ENCODE measurements around the gene PSTPIP2. TPM values are rescaled to one million over a fixed set of nuclear protein-coding genes. Genes with fewer than 3 reads are reported as not detected.

PSTPIP2 gene
- polyA plus RNA-seq, 1 donor from 2014 or later, result 0.98 TPM

DNA sequence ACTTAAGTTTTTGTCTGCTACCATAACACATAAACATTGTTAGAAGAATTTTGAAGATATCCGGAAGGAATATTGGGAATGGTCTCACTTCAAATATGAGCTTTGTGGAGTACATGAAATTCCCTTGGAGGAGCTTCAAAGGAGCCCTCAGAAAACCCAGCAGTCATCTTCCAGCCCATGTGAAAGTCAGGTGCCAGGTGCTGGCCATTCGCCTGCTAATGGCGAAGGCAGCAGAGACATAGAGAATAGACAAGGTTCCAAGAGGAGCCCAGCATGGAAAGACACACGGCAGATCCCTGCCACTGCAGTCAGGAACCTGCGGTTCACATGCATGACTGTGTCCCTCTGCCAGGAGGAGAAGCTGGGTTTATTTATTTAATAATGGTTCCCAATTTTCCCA lies 64.9 kb downstream of the PSTPIP2 start:
- H3K79me2 ChIP-seq (replicated peaks; ENCODE audit: insufficient read depth, low read length), result no peaks in the 10 kb centered on the region
- H3K9me3 ChIP-seq (ENCODE audit: low read length), result no peaks in the 10 kb centered on the region
- H3K27ac ChIP-seq (ENCODE audit: low read length), result no peak overlapping the region
- no peaks in the 10 kb centered on the region for H3K9me2 ChIP-seq (ENCODE audit: insufficient read depth, low read length)
- no peaks in the 10 kb centered on the region for H3K27me3 ChIP-seq (ENCODE audit: insufficient read depth, low read depth, low read length)
- no peak overlapping the region for H3K9ac ChIP-seq (ENCODE audit: low read length)
- H2AFZ ChIP-seq (ENCODE audit: low read depth, low read length), result no peak overlapping the region
- TF ChIP-seq MXI1 (conservative IDR thresholded peaks at IDR 0.05; ENCODE audit: poor library complexity, severe bottlenecking) (no peak), REST (IDR thresholded peaks at IDR 0.05; ENCODE audit: borderline replicate concordance) (no peak), SMC3 (conservative IDR thresholded peaks at IDR 0.05; ENCODE audit: poor library complexity) (no peak), EP300 (conservative IDR thresholded peaks at IDR 0.05; ENCODE audit: poor library complexity, severe bottlenecking) (no peak), EZH2 (IDR thresholded peaks at IDR 0.05; ENCODE audit: borderline replicate concordance, insufficient read depth, low read length, poor library complexity, severe bottlenecking) (no peak), POLR2AphosphoS5 (IDR thresholded peaks at IDR 0.05) (no peak), RAD21 (conservative IDR thresholded peaks at IDR 0.05) (no peak), TAF1 (IDR thresholded peaks at IDR 0.05; ENCODE audit: low read depth) (no peak)
- TF ChIP-seq, protein P1, sequence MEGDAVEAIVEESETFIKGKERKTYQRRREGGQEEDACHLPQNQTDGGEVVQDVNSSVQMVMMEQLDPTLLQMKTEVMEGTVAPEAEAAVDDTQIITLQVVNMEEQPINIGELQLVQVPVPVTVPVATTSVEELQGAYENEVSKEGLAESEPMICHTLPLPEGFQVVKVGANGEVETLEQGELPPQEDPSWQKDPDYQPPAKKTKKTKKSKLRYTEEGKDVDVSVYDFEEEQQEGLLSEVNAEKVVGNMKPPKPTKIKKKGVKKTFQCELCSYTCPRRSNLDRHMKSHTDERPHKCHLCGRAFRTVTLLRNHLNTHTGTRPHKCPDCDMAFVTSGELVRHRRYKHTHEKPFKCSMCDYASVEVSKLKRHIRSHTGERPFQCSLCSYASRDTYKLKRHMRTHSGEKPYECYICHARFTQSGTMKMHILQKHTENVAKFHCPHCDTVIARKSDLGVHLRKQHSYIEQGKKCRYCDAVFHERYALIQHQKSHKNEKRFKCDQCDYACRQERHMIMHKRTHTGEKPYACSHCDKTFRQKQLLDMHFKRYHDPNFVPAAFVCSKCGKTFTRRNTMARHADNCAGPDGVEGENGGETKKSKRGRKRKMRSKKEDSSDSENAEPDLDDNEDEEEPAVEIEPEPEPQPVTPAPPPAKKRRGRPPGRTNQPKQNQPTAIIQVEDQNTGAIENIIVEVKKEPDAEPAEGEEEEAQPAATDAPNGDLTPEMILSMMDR (IDR thresholded peaks at IDR 0.05; ENCODE audit: poor library complexity, severe bottlenecking), result no peak
- no peaks in the 10 kb centered on the region for H4K20me1 ChIP-seq (ENCODE audit: insufficient read depth)
- H3K36me3 ChIP-seq (ENCODE audit: insufficient read depth, low read length), result no peaks in the 10 kb centered on the region
- H3F3A ChIP-seq (ENCODE audit: insufficient read depth, low read length, poor library complexity, severe bottlenecking), result no peaks in the 10 kb centered on the region
- no peak overlapping the region for H3K4me2 ChIP-seq (ENCODE audit: low read length)
- no peak overlapping the region for H3K4me3 ChIP-seq (ENCODE audit: low read length)

DNA sequence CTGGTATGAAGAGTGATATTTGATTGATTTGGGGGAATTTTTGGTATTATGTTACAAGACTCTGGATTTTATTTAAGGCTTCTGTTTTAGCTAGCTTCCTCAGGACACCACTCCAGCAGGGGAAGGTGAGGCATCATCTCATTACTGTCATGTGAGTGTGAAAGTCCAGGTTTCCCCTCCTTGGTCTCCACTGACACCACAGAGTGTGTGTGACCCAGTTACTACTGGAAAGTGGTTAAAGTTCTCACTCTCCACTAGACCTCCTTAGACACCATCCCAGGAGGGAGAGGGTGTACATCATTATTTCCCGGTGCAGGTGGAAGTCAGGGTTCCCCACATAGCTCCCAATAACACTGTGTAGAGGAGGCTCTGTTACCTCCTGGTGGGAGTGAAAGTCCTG lies 69.1 kb downstream of the PSTPIP2 start:
- Histone ChIP-seq H3K79me2 (replicated peaks; ENCODE audit: insufficient read depth, low read length) (no peaks in the 10 kb centered on the region), H3K36me3 (ENCODE audit: insufficient read depth, low read length) (no peaks in the 10 kb centered on the region), H3K4me3 (ENCODE audit: low read length) (no peak overlapping the region), H3K4me2 (ENCODE audit: low read length) (no peak overlapping the region), H2AFZ (ENCODE audit: low read depth, low read length) (no peak overlapping the region), H3F3A (ENCODE audit: insufficient read depth, low read length, poor library complexity, severe bottlenecking) (no peaks in the 10 kb centered on the region), H3K9me2 (ENCODE audit: insufficient read depth, low read length) (no peaks in the 10 kb centered on the region), H3K27ac (ENCODE audit: low read length) (no peak overlapping the region), H3K9me3 (ENCODE audit: low read length) (no peaks in the 10 kb centered on the region), H3K9ac (ENCODE audit: low read length) (no peak overlapping the region), H3K27me3 (ENCODE audit: insufficient read depth, low read depth, low read length) (no peaks in the 10 kb centered on the region), H4K20me1 (ENCODE audit: insufficient read depth) (no peaks in the 10 kb centered on the region)
- TF ChIP-seq SMC3 (conservative IDR thresholded peaks at IDR 0.05; ENCODE audit: poor library complexity) (no peak), TAF1 (IDR thresholded peaks at IDR 0.05; ENCODE audit: low read depth) (no peak), EP300 (conservative IDR thresholded peaks at IDR 0.05; ENCODE audit: poor library complexity, severe bottlenecking) (no peak), REST (IDR thresholded peaks at IDR 0.05; ENCODE audit: borderline replicate concordance) (no peak), POLR2AphosphoS5 (IDR thresholded peaks at IDR 0.05) (no peak), EZH2 (IDR thresholded peaks at IDR 0.05; ENCODE audit: borderline replicate concordance, insufficient read depth, low read length, poor library complexity, severe bottlenecking) (no peak), RAD21 (conservative IDR thresholded peaks at IDR 0.05) (no peak), MXI1 (conservative IDR thresholded peaks at IDR 0.05; ENCODE audit: poor library complexity, severe bottlenecking) (no peak)
- TF ChIP-seq, protein P1 (IDR thresholded peaks at IDR 0.05; ENCODE audit: poor library complexity, severe bottlenecking), result no peak
